ENCODE results near the gene TERT.
"Not testable (repeated sequence)": the region's sequence is repeated elsewhere in the genome, so short reads cannot be mapped to it uniquely, and the experiment has no call there.

The TERT gene

DNA sequence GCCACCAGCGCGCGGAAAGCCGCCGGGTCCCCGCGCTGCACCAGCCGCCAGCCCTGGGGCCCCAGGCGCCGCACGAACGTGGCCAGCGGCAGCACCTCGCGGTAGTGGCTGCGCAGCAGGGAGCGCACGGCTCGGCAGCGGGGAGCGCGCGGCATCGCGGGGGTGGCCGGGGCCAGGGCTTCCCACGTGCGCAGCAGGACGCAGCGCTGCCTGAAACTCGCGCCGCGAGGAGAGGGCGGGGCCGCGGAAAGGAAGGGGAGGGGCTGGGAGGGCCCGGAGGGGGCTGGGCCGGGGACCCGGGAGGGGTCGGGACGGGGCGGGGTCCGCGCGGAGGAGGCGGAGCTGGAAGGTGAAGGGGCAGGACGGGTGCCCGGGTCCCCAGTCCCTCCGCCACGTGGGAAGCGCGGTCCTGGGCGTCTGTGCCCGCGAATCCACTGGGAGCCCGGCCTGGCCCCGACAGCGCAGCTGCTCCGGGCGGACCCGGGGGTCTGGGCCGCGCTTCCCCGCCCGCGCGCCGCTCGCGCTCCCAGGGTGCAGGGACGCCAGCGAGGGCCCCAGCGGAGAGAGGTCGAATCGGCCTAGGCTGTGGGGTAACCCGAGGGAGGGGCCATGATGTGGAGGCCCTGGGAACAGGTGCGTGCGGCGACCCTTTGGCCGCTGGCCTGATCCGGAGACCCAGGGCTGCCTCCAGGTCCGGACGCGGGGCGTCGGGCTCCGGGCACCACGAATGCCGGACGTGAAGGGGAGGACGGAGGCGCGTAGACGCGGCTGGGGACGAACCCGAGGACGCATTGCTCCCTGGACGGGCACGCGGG lies at the start of gene TERT:
TSS of gene TERT (minus strand) at position 234 of the 815 bp plus-strand sequence. CDS start at position 155, 79 bp downstream.
- Histone ChIP-seq H4K20me1 (ENCODE audit: insufficient read depth, low read length, poor library complexity, severe bottlenecking) (no peaks in the 10 kb centered on the region), H3K36me3 (ENCODE audit: insufficient read depth, low read length) (no peaks in the 10 kb centered on the region), H2AFZ (ENCODE audit: low read length) (no peak within 1 kb of the TSS), H3K4me2 (ENCODE audit: low read depth, low read length, poor library complexity, severe bottlenecking) (no peak within 1 kb of the TSS), H3K9me2 (replicated peaks; ENCODE audit: low read depth, low read length) (no peaks in the 10 kb centered on the region), H3K4me1 (ENCODE audit: insufficient read depth, low read length, poor library complexity, severe bottlenecking) (peaks cover 17% of the 10 kb centered on the region), H3K79me2 (ENCODE audit: insufficient read depth, low read length) (peaks cover 5% of the 10 kb centered on the region; the same call in 1 of the 2 replicates), H3K9ac (ENCODE audit: low read depth, low read length, poor library complexity, severe bottlenecking) (no peak within 1 kb of the TSS), H3K9me3 (ENCODE audit: insufficient read depth, low read depth, low read length) (no peaks in the 10 kb centered on the region), H3K27me3 (ENCODE audit: insufficient read depth, low read length, poor library complexity, severe bottlenecking) (no peaks in the 10 kb centered on the region), H3K4me3 (ENCODE audit: low read length, poor library complexity, severe bottlenecking) (no peak within 1 kb of the TSS), H3F3A (ENCODE audit: low read depth) (no peaks in the 10 kb centered on the region)
- TF ChIP-seq EZH2phosphoT487 (IDR thresholded peaks at IDR 0.05; ENCODE audit: borderline replicate concordance) (no peak), CTCF (conservative IDR thresholded peaks at IDR 0.05; ENCODE audit: low read length) (no peak)

DNA sequence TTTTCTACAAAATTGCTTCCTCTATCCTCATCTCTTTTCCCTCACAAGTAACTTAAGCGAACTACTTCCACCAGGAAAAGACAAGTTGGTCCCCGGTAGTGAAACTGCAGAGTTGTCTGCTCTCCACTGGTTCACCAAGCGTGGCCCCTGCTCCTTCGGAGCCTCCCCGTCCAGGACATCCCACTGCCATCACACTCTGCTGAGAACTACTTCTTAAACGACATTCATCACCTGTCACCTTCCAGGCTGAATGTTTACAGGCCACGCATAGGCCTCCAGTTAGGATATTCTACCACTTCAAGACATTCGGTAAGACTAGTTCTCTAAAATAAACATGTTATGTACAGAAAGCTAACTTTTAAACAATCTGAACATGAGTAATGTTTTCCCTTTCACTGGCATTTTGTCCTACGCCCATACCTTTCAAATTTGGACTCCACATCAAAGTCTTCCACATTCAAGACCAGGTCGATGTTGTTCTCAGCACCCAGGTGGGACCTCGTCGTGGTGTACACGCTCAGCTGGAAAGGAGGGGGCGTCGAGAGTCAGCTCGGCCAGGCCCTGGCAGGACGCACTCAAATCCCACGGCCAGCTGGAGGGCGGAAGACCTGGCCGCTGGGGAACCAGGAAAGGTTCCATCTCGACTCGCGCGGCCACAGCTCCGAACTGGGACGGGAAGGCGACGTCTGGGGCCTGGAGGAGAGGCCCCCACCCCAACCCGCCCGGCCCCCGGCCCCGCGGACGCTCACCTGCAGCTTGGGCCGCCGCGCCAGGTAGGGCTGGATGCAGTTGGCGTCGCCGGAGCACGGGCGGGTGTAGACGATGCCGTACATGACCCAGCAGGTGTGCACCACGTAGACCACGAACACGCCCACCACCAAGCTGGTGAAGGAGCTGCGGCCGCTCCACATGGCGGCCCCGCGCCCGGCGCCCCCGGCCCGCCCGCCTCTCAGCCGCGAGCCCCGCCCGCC lies 49.3 kb upstream of the TERT start:
- Histone ChIP-seq H3K9ac (ENCODE audit: low read depth, low read length, poor library complexity, severe bottlenecking) (peak overlapping the region; percentile 96), H2AFZ (ENCODE audit: low read length) (no peak overlapping the region), H3F3A (ENCODE audit: low read depth) (no peaks in the 10 kb centered on the region), H3K9me2 (replicated peaks; ENCODE audit: low read depth, low read length) (no peaks in the 10 kb centered on the region), H3K36me3 (ENCODE audit: insufficient read depth, low read length) (peaks cover 25% of the 10 kb centered on the region; the same call in 1 of the 2 replicates), H3K4me2 (ENCODE audit: low read depth, low read length, poor library complexity, severe bottlenecking) (peak overlapping the region; percentile 99), H3K4me3 (ENCODE audit: low read length, poor library complexity, severe bottlenecking) (peak overlapping the region; percentile 98), H4K20me1 (ENCODE audit: insufficient read depth, low read length, poor library complexity, severe bottlenecking) (peaks cover 37% of the 10 kb centered on the region), H3K79me2 (ENCODE audit: insufficient read depth, low read length) (peaks cover 64% of the 10 kb centered on the region), H3K27me3 (ENCODE audit: insufficient read depth, low read length, poor library complexity, severe bottlenecking) (no peaks in the 10 kb centered on the region), H3K4me1 (ENCODE audit: insufficient read depth, low read length, poor library complexity, severe bottlenecking) (peaks cover 67% of the 10 kb centered on the region), H3K9me3 (ENCODE audit: insufficient read depth, low read depth, low read length) (no peaks in the 10 kb centered on the region)
- no peak for TF ChIP-seq CTCF (conservative IDR thresholded peaks at IDR 0.05; ENCODE audit: low read length)
- no peak for TF ChIP-seq EZH2phosphoT487 (IDR thresholded peaks at IDR 0.05; ENCODE audit: borderline replicate concordance)

DNA sequence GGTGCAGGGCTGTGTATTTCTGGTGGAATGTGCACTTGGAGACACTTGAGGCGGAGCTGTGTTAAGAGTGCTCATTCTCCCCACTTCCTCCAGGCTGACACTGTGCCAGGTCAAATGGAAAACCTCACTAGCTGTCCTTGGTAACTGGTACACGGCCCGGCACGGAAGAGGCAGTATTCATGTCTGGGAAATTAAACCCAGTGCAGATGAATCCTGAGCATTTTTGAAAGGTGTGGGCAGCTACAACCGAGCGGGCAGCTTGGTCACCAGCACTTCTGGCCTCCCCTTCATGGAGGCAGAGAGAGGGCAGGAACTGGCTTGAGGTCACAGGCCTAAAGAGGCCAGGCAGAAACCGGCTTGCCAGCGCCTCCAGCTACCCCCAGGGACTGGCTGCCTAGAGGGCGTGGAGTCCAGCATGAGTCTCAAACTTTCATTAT lies 48.5 kb upstream of the TERT start:
- Histone ChIP-seq H2AFZ (ENCODE audit: low read length) (no peak overlapping the region), H3K9ac (ENCODE audit: low read depth, low read length, poor library complexity, severe bottlenecking) (peak overlapping the region; percentile 96), H3K79me2 (ENCODE audit: insufficient read depth, low read length) (peaks cover 72% of the 10 kb centered on the region), H3K9me3 (ENCODE audit: insufficient read depth, low read depth, low read length) (no peaks in the 10 kb centered on the region), H3K4me2 (ENCODE audit: low read depth, low read length, poor library complexity, severe bottlenecking) (peak overlapping the region; percentile 99), H3K36me3 (ENCODE audit: insufficient read depth, low read length) (peaks cover 33% of the 10 kb centered on the region), H3K9me2 (replicated peaks; ENCODE audit: low read depth, low read length) (no peaks in the 10 kb centered on the region), H3K4me3 (ENCODE audit: low read length, poor library complexity, severe bottlenecking) (peak overlapping the region; percentile 98), H3K27me3 (ENCODE audit: insufficient read depth, low read length, poor library complexity, severe bottlenecking) (no peaks in the 10 kb centered on the region), H4K20me1 (ENCODE audit: insufficient read depth, low read length, poor library complexity, severe bottlenecking) (peaks cover 37% of the 10 kb centered on the region), H3K4me1 (ENCODE audit: insufficient read depth, low read length, poor library complexity, severe bottlenecking) (peaks cover 58% of the 10 kb centered on the region), H3F3A (ENCODE audit: low read depth) (no peaks in the 10 kb centered on the region)
- no peak for TF ChIP-seq EZH2phosphoT487 (IDR thresholded peaks at IDR 0.05; ENCODE audit: borderline replicate concordance)
- no peak for TF ChIP-seq CTCF (conservative IDR thresholded peaks at IDR 0.05; ENCODE audit: low read length)

- not testable (repeated sequence) for H3K27me3 ChIP-seq (ENCODE audit: insufficient read depth, low read length, poor library complexity, severe bottlenecking); H3K9me3 ChIP-seq (ENCODE audit: insufficient read depth, low read depth, low read length); H3F3A ChIP-seq (ENCODE audit: low read depth); H2AFZ ChIP-seq (ENCODE audit: low read length); H3K9me2 ChIP-seq (replicated peaks; ENCODE audit: low read depth, low read length)
- peaks cover 42% of the 10 kb centered on the region for H4K20me1 ChIP-seq (ENCODE audit: insufficient read depth, low read length, poor library complexity, severe bottlenecking)
- peaks cover 78% of the 10 kb centered on the region for H3K79me2 ChIP-seq (ENCODE audit: insufficient read depth, low read length)
- H3K4me2 ChIP-seq (ENCODE audit: low read depth, low read length, poor library complexity, severe bottlenecking) = peak overlapping the region; percentile 99
- peak overlapping the region; percentile 96 for H3K9ac ChIP-seq (ENCODE audit: low read depth, low read length, poor library complexity, severe bottlenecking)
- peak overlapping the region; percentile 98 for H3K4me3 ChIP-seq (ENCODE audit: low read length, poor library complexity, severe bottlenecking)
- peaks cover 39% of the 10 kb centered on the region for H3K36me3 ChIP-seq (ENCODE audit: insufficient read depth, low read length)
- H3K4me1 ChIP-seq (ENCODE audit: insufficient read depth, low read length, poor library complexity, severe bottlenecking) = peaks cover 53% of the 10 kb centered on the region
These were observed 47.8 kb upstream of the TERT start for GRCh38 chr5:1342711-1343110.
